Muscle of back (tissue), 11 donors: ENCODE results near the gene CTNND2. TPM values are rescaled to one million over a fixed set of nuclear protein-coding genes. Genes with fewer than 3 reads are reported as not detected.
"Not testable (repeated sequence)": the region's sequence is repeated elsewhere in the genome, so short reads cannot be mapped to it uniquely, and the experiment has no call there.

Experiments used
- DNase-seq, 3 donors: peaks; one replicate each; pipeline versions ENCODE4 v3.0.0 to v3.0.0-alpha.2; 2013
- polyA plus RNA-seq, 10 donors: library from polyadenylated mRNA; unstranded; fragments of 120-200 nt; gene quantifications; one replicate each; pipeline ENCODE4 v1.2.1, GENCODE V29; 2013; ENCODE audit not compliant: insufficient read length in 10 of 10

CTNND2 gene
- polyA plus RNA-seq, 10 donors = 0.32 to 1.8 (median 1.2) TPM

GRCh38 chr5:11082404-11082945, 821.8 kb downstream of the CTNND2 start:
- DNase-seq = no peak

GRCh38 chr5:11076945-11077613, 827.2 kb downstream of the CTNND2 start:
- DNase-seq = no peak

- peak in 2 of 3 donors; percentile 6 to 19 for DNase-seq
These were observed 829.0 kb downstream of the CTNND2 start for GRCh38 chr5:11075035-11075805.

- DNase-seq = no peak
These were observed 831.7 kb downstream of the CTNND2 start for GRCh38 chr5:11072568-11072967.

- no peak for DNase-seq
These were observed 832.2 kb downstream of the CTNND2 start for GRCh38 chr5:11072076-11072475.

GRCh38 chr5:11069041-11069440, 835.2 kb downstream of the CTNND2 start:
- DNase-seq = no peak

- not testable (repeated sequence) for DNase-seq
These were observed 838.5 kb downstream of the CTNND2 start for GRCh38 chr5:11065723-11066122.

- no peak for DNase-seq
These were observed 839.3 kb downstream of the CTNND2 start for GRCh38 chr5:11064763-11065450.

GRCh38 chr5:11062397-11062796, 841.8 kb downstream of the CTNND2 start:
- peak in 1 of 3 donors; percentile 8 for DNase-seq

- no peak for DNase-seq
These were observed 847.7 kb downstream of the CTNND2 start for GRCh38 chr5:11056560-11056959.

GRCh38 chr5:11054014-11054413, 850.2 kb downstream of the CTNND2 start:
- DNase-seq = no peak

GRCh38 chr5:11052871-11053270, 851.4 kb downstream of the CTNND2 start:
- no peak for DNase-seq

- DNase-seq = no peak
These were observed 853.5 kb downstream of the CTNND2 start for GRCh38 chr5:11050596-11051304.

- DNase-seq = no peak
These were observed 855.5 kb downstream of the CTNND2 start for GRCh38 chr5:11048760-11049159.

- DNase-seq = no peak
These were observed 856.6 kb downstream of the CTNND2 start for GRCh38 chr5:11047625-11048024.

- DNase-seq = no peak
These were observed 857.2 kb downstream of the CTNND2 start for GRCh38 chr5:11047030-11047429.

- peak in 1 of 3 donors; percentile 7 for DNase-seq
These were observed 858.1 kb downstream of the CTNND2 start for GRCh38 chr5:11046160-11046559.

GRCh38 chr5:11045411-11045810, 858.8 kb downstream of the CTNND2 start:
- DNase-seq = no peak

GRCh38 chr5:11044581-11044980, 859.7 kb downstream of the CTNND2 start:
- no peak for DNase-seq

- DNase-seq = no peak
These were observed 860.4 kb downstream of the CTNND2 start for GRCh38 chr5:11043881-11044280.

GRCh38 chr5:11040345-11040744, 863.9 kb downstream of the CTNND2 start:
- no peak for DNase-seq

GRCh38 chr5:11038772-11039171, 865.5 kb downstream of the CTNND2 start:
- no peak for DNase-seq
